CD4-positive, alpha-beta memory T cell (primary cell): ENCODE measurements around the gene NCOA3. TPM values are rescaled to one million over a fixed set of nuclear protein-coding genes. Genes with fewer than 3 reads are reported as not detected.
A peak's percentile ranks its signal among the peaks of the same experiment; 100 is the strongest.

ENCODE experiments used
- CTCF ChIA-PET: fragments of 350-600 bp; sonication (Branson Sonifier 250); formaldehyde crosslinking; loops from one replicate; lab custom pipeline; 2021; ENCODE audit warnings: inconsistent platforms; ENCODE audit not compliant: partially characterized antibody; lab: Charles Lee
- POLR2A ChIA-PET: fragments of 350-600 bp; sonication (Branson Sonifier 250); formaldehyde crosslinking; loops from one replicate; lab custom pipeline; 2021; ENCODE audit not compliant: partially characterized antibody; lab: Charles Lee
- DNase-seq, 5 donors: peaks; one replicate each; pipeline versions ENCODE4 v3.0.0 to v3.0.0-alpha.2; 2020 to 2022; ENCODE audit warnings: mixed read lengths in 1 of 5
- H3K27ac ChIP-seq: one replicate; pipeline ENCODE4 v1.7.0; 2013; ENCODE audit warnings: low read depth, low read length
- H3K27me3 ChIP-seq: 2 replicates; pipeline ENCODE4 v1.7.0; 2013; ENCODE audit warnings: mild to moderate bottlenecking, low read length, moderate library complexity; ENCODE audit not compliant: insufficient read depth
- H3K36me3 ChIP-seq: 2 replicates; pipeline ENCODE4 v1.7.0; 2013; ENCODE audit warnings: mild to moderate bottlenecking, low read length, moderate library complexity; ENCODE audit not compliant: insufficient read depth
- H3K4me1 ChIP-seq: 2 replicates; pipeline ENCODE4 v1.7.0; 2013; ENCODE audit warnings: mild to moderate bottlenecking, low read length, moderate library complexity; ENCODE audit not compliant: insufficient read depth
- H3K4me3 ChIP-seq, 2 donors: one replicate each; pipeline ENCODE4 v1.7.0; 2013; ENCODE audit warnings: low read length in 2 of 2, mild to moderate bottlenecking in 1 of 2
- H3K9me3 ChIP-seq, 2 donors: one replicate each; pipeline ENCODE4 v1.7.0; 2013; ENCODE audit warnings: low read length in 2 of 2, control low read depth in 1 of 2; ENCODE audit not compliant: control insufficient read depth in 1 of 2
- H3K27ac Mint-ChIP-seq, 7 donors: one replicate each; pipeline ENCODE4 v1.8.0; 2020 to 2021; ENCODE audit warnings: mixed read lengths in 7 of 7, mild to moderate bottlenecking in 6 of 7, inconsistent platforms in 3 of 7, moderate library complexity in 3 of 7
- H3K27me3 Mint-ChIP-seq, 2 donors: one replicate each; pipeline ENCODE4 v1.8.0; 2020 to 2021; ENCODE audit warnings: mixed read lengths in 2 of 2
- H3K36me3 Mint-ChIP-seq, 2 donors: one replicate each; pipeline ENCODE4 v1.8.0; 2020 to 2021; ENCODE audit warnings: mixed read lengths in 2 of 2, inconsistent platforms in 1 of 2, mild to moderate bottlenecking in 1 of 2
- H3K4me1 Mint-ChIP-seq, 4 donors: one replicate each; pipeline ENCODE4 v1.8.0; 2020 to 2021; ENCODE audit warnings: mixed read lengths in 4 of 4, mild to moderate bottlenecking in 1 of 4
- H3K4me3 Mint-ChIP-seq, 8 donors: one replicate each; pipeline ENCODE4 v1.8.0; 2020 to 2021; ENCODE audit warnings: mixed read lengths in 8 of 8, mild to moderate bottlenecking in 7 of 8, moderate library complexity in 6 of 8, inconsistent platforms in 3 of 8
- H3K9me3 Mint-ChIP-seq, 8 donors: one replicate each; pipeline ENCODE4 v1.8.0; 2020 to 2021; ENCODE audit warnings: mixed read lengths in 8 of 8, mild to moderate bottlenecking in 5 of 8, inconsistent platforms in 3 of 8, moderate library complexity in 1 of 8
- intact Hi-C: fragments of 100-400 bp; cut with micrococcal nuclease; formaldehyde crosslinking; loops from one replicate; pipeline ENCODE4 v1.15.1; 2023
- polyA plus RNA-seq, 2 donors: library from polyadenylated mRNA; unstranded; fragments of 300-500 nt; fragmentation: Illumina TruSeq; gene quantifications; one replicate each; pipeline ENCODE4 v1.2.3, GENCODE V29; 2021
- total RNA-seq, 2 experiments: library from RNA; stranded (reverse); gene quantifications; one replicate each; pipeline ENCODE4 v1.2.3, GENCODE V29; 2021

The NCOA3 gene
- total and polyA plus RNA-seq, 4 experiments from 2014 or later: 7.0 to 74.7 (median 46.2) TPM

- H3K27me3 ChIP-seq: no peaks in the 10 kb centered on the region
- no peak overlapping the region for H3K27ac ChIP-seq
- DNase-seq: no peak
- no peaks in the 10 kb centered on the region for H3K36me3 ChIP-seq
- peaks cover 0 to 5% of the 10 kb centered on the region in 2 donors for H3K27me3 Mint-ChIP-seq
- no peak overlapping the region for H3K4me3 Mint-ChIP-seq
- no peaks in the 10 kb centered on the region for H3K4me1 ChIP-seq
- H3K36me3 Mint-ChIP-seq: no peaks in the 10 kb centered on the region
- H3K4me3 ChIP-seq: no peak overlapping the region
- intact Hi-C loops: no loop called here
- ChIA-PET POLR2A (no interaction called here), CTCF (no interaction called here)
- H3K9me3 ChIP-seq: no peaks in the 10 kb centered on the region
- peaks cover 0 to 2% (median 0%) of the 10 kb centered on the region in 8 donors for H3K9me3 Mint-ChIP-seq
- H3K27ac Mint-ChIP-seq: peak overlapping the region in 1 of 7 donors; percentile 20
- H3K4me1 Mint-ChIP-seq: no peaks in the 10 kb centered on the region
These were observed 187.0 kb downstream of the NCOA3 start for GRCh38 chr20:47688385-47689381.

GRCh38 chr20:47689731-47690130 lies 188.0 kb downstream of the NCOA3 start:
- Mint-ChIP-seq H3K27ac (no peak overlapping the region), H3K27me3 (peaks cover 0 to 5% of the 10 kb centered on the region in 2 donors), H3K9me3 (peaks cover 0 to 2% (median 0%) of the 10 kb centered on the region in 8 donors), H3K4me1 (no peaks in the 10 kb centered on the region), H3K4me3 (no peak overlapping the region), H3K36me3 (no peaks in the 10 kb centered on the region)
- no peaks in the 10 kb centered on the region for H3K4me1 ChIP-seq
- H3K9me3 ChIP-seq: no peaks in the 10 kb centered on the region
- POLR2A ChIA-PET: no interaction called here
- intact Hi-C loops: no loop called here
- no peak overlapping the region for H3K4me3 ChIP-seq
- no peak overlapping the region for H3K27ac ChIP-seq
- no peak for DNase-seq
- H3K27me3 ChIP-seq: no peaks in the 10 kb centered on the region
- CTCF ChIA-PET: no interaction called here
- H3K36me3 ChIP-seq: no peaks in the 10 kb centered on the region

- Histone ChIP-seq H3K36me3 (no peaks in the 10 kb centered on the region), H3K27me3 (no peaks in the 10 kb centered on the region), H3K27ac (no peak overlapping the region), H3K4me1 (no peaks in the 10 kb centered on the region), H3K4me3 (no peak overlapping the region), H3K9me3 (no peaks in the 10 kb centered on the region)
- Mint-ChIP-seq H3K4me3 (no peak overlapping the region), H3K9me3 (no peaks in the 10 kb centered on the region), H3K36me3 (no peaks in the 10 kb centered on the region), H3K27me3 (peaks cover 0 to 5% of the 10 kb centered on the region in 2 donors), H3K4me1 (peaks cover 0 to 2% (median under 1%) of the 10 kb centered on the region in 4 donors), H3K27ac (no peak overlapping the region)
- intact Hi-C loops: no loop called here
- DNase-seq: no peak
- ChIA-PET CTCF (no interaction called here), POLR2A (no interaction called here)
These were observed 189.9 kb downstream of the NCOA3 start for GRCh38 chr20:47691625-47692024.

- peak overlapping the region in 1 of 7 donors; percentile 51 for H3K27ac Mint-ChIP-seq
- no peaks in the 10 kb centered on the region for H3K36me3 Mint-ChIP-seq
- H3K27me3 Mint-ChIP-seq: peaks cover 0 to 5% of the 10 kb centered on the region in 2 donors
- CTCF ChIA-PET: interaction anchor here (1.2 to 3.0 kb wide), 3 partner anchors 16 to 30 kb away, joined by 3 to 9 read pairs (median 3); no protein-coding TSS in a partner anchor
- Histone ChIP-seq H3K36me3 (no peaks in the 10 kb centered on the region), H3K27me3 (no peaks in the 10 kb centered on the region), H3K27ac (no peak overlapping the region), H3K9me3 (no peaks in the 10 kb centered on the region), H3K4me3 (no peak overlapping the region), H3K4me1 (no peaks in the 10 kb centered on the region)
- intact Hi-C loops: no loop called here
- H3K4me3 Mint-ChIP-seq: no peak overlapping the region
- H3K4me1 Mint-ChIP-seq: peaks cover 0 to 2% (median under 1%) of the 10 kb centered on the region in 4 donors
- no peak for DNase-seq
- POLR2A ChIA-PET: no interaction called here
- no peaks in the 10 kb centered on the region for H3K9me3 Mint-ChIP-seq
These were observed 192.5 kb downstream of the NCOA3 start for GRCh38 chr20:47694021-47694818.

- H3K27ac ChIP-seq: no peak overlapping the region
- H3K36me3 Mint-ChIP-seq: no peaks in the 10 kb centered on the region
- peaks cover 0 to 2% (median under 1%) of the 10 kb centered on the region in 4 donors for H3K4me1 Mint-ChIP-seq
- H3K4me1 ChIP-seq: no peaks in the 10 kb centered on the region
- H3K27me3 Mint-ChIP-seq: peaks cover 0 to 3% of the 10 kb centered on the region in 2 donors
- H3K4me3 ChIP-seq: no peak overlapping the region
- H3K36me3 ChIP-seq: no peaks in the 10 kb centered on the region
- ChIA-PET CTCF (no interaction called here), POLR2A (no interaction called here)
- H3K27me3 ChIP-seq: no peaks in the 10 kb centered on the region
- no peak overlapping the region for H3K27ac Mint-ChIP-seq
- H3K9me3 Mint-ChIP-seq: no peaks in the 10 kb centered on the region
- H3K4me3 Mint-ChIP-seq: no peak overlapping the region
- intact Hi-C loops: no loop called here
- no peak for DNase-seq
- H3K9me3 ChIP-seq: no peaks in the 10 kb centered on the region
These were observed 195.2 kb downstream of the NCOA3 start for GRCh38 chr20:47696856-47697255.

GRCh38 chr20:47698142-47698541 lies 196.5 kb downstream of the NCOA3 start:
- Histone ChIP-seq H3K36me3 (no peaks in the 10 kb centered on the region), H3K27me3 (no peaks in the 10 kb centered on the region), H3K27ac (no peak overlapping the region), H3K4me3 (no peak overlapping the region), H3K9me3 (no peaks in the 10 kb centered on the region), H3K4me1 (no peaks in the 10 kb centered on the region)
- H3K4me1 Mint-ChIP-seq: peaks cover 0 to 2% (median under 1%) of the 10 kb centered on the region in 4 donors
- no peaks in the 10 kb centered on the region for H3K9me3 Mint-ChIP-seq
- no peak overlapping the region for H3K4me3 Mint-ChIP-seq
- no peaks in the 10 kb centered on the region for H3K36me3 Mint-ChIP-seq
- H3K27ac Mint-ChIP-seq: peak overlapping the region in 1 of 7 donors; percentile 7
- DNase-seq: no peak
- POLR2A ChIA-PET: no interaction called here
- H3K27me3 Mint-ChIP-seq: peaks cover 0 to 3% of the 10 kb centered on the region in 2 donors
- CTCF ChIA-PET: interaction anchor here (1.0 kb wide), 1 partner anchor 424 kb away, joined by 3 read pairs; no protein-coding TSS in a partner anchor
- intact Hi-C loops: no loop called here

- no peak overlapping the region for H3K27ac ChIP-seq
- no peak overlapping the region for H3K4me3 ChIP-seq
- no peak overlapping the region for H3K27ac Mint-ChIP-seq
- POLR2A ChIA-PET: no interaction called here
- H3K36me3 Mint-ChIP-seq: no peaks in the 10 kb centered on the region
- H3K36me3 ChIP-seq: no peaks in the 10 kb centered on the region
- H3K27me3 Mint-ChIP-seq: peaks cover 3% of the 10 kb centered on the region in 2 donors
- no peak overlapping the region for H3K4me3 Mint-ChIP-seq
- H3K9me3 ChIP-seq: no peaks in the 10 kb centered on the region
- CTCF ChIA-PET: no interaction called here
- no peaks in the 10 kb centered on the region for H3K27me3 ChIP-seq
- no peak for DNase-seq
- no peaks in the 10 kb centered on the region for H3K4me1 ChIP-seq
- intact Hi-C loops: no loop called here
- no peaks in the 10 kb centered on the region for H3K9me3 Mint-ChIP-seq
- peaks cover 0 to 2% (median under 1%) of the 10 kb centered on the region in 4 donors for H3K4me1 Mint-ChIP-seq
These were observed 198.1 kb downstream of the NCOA3 start for GRCh38 chr20:47699818-47700217.
